NCI-H1048 (cell line): ENCODE data around the gene TTI1.

Source experiments
- DNase-seq: peaks from one replicate; lab custom pipeline; 2025; lab: John Stamatoyannopoulos, UW

Gene TTI1

DNA sequence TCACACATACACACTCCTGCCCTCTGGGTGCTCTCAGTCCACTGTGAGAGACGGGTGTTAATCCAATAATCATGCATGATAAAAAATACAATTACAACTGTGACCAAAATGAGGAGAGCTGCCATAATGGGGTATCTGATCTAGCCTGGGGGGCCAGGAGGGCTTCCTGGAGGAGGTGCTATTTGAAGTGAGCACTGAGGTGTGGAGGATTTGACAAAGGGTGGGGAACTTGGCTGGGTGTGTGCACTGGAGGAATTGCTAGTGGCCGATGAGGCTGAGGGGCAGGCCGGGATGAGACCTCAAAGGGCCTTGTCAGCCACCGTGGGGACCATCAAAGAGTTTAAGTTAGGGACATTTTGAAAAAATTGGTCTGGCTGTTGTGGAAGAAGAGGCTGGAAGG is 95.6 kb downstream of the TTI1 start:
- no peak for DNase-seq

DNA sequence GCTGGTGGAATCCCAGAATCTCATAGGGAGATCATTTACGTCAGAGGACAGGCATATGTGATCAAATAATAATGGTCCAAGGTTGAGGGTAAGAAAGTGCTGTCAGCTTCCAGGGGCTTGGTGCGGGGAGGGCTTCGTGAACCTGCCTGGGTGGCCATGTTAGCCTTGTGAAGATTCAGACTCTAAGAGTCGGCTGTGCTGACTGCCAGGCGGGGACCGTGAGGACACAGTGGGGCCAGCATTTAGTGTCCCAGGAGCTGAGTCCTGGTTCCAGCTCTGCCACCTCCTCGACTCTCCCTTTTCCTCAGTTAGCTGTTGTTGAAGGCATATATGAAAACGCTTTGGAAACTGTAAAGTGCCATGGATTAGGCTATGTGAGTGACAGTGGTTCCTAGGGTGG is 96.8 kb downstream of the TTI1 start:
- DNase-seq: no peak

DNA sequence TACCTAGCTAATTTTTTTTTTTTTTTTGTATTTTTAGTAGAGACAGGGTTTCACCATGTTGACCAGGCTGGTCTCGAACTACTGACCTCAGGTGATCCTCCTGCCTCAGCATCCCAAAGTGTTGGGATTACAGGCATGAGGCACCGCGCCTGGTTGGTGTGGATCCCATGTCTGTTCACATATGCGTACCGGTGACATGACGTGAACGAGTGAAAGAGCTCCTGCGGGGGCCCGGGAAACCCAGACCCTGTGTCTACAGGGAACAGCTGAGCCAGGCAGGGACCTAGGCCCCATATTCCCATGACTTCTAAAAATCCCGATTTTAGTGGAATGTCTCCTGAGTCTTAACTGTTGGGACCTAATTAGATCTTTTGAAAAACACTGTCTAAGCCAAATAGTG is 97.2 kb downstream of the TTI1 start:
- no peak for DNase-seq

DNA sequence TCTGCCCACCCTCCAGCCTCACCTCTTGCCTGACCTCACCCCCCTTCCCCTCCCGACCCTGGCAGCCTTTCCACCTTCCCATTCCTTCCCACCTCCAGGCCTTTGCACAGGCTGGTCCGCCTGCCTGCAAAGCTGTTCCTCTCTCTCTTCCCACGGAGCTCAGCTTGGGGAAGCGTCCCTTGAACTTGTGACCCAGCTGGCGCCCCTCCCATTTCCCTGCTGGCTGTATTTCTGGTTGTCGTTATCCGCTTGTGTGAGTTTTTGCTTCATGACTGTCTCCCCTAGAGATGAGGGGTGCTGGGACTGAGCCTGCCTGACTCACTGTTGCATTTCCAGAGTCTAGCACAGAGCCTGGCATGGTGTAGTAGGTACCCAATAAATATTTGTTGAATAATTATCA is 97.8 kb downstream of the TTI1 start:
- DNase-seq: no peak

DNA sequence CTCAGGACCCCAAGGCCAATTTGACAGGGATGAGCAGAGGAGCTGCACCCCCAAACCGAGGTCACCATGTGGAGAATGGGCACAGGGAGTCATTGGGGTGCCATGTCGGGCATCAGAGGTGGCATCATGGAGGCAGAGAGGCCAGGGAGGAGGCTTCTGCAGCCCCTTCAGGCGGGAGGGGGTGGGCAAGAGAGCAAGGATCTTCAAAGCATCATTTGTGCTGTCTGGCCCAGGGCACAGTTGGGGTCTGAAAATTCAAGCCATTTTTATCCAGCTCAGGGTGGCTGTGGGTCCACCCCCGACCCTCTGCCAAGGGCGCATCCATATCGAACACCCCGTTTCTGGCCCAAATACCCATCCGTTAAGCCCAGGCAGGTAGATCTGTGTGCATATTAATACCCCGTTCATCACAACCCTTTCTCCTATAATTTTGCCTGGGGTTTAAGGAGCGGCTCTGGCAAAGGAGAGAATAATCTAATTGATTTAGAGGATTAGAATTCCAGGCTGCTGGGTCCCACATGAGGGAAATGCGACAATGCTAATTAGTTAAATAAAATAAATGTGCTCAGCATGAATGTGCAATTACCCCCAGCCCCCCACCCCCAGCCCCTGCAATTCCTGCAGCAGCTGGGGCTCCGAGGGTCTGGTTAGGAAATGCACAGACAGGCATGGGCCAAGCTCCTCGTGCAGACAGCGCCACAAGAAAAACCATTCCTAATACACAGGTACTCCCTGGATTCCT is 98.5 kb downstream of the TTI1 start:
- DNase-seq: no peak

DNA sequence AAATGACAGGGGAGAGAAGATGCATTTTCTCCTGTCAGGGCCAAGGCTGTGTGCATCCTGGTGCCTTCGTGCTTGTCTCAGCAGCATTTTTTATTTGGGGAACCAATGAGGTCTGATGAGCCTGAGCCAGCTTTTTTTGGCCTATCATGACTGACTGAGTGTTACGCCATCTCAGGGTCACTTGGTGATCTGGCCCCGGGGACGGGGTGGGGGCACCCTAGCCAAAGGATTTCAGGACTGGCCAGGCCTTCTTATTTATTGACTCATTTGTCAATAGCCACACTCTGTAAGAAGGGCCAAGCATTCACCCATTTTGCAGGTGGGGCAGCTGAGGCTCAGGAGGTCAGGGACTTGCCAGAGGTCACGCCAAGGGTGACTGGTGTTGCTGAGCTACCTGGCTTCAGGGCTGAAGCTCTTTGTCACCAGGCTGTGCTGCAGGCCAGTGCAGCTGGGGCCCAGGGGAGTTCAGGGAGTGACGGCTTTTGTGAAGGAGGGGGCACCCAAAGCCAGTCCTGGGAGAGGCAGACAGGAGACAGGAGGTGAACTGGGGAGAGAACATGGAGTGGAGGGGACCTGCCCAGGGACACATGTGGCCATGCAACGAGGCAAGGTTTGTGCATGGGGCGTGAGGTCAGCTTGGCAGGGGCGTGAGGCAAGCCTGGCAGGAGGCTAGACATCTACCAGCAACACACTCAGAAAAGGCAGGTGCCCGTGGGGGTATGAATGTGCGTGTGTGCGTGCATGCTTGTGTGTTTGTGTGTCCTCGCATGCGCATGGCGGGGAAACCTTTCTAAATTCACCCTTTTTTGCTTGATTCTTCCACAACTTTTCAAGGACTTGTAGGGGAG is 99.2 kb downstream of the TTI1 start:
- no peak for DNase-seq
